MM.1S (cell line): Measurements from ENCODE around the gene EXOC4.

Source experiments
- EZH2phosphoT487 ChIP-seq: fragments of 300-600 bp; sonication (generic); IDR thresholded peaks from 2 replicates; pipeline ENCODE4 v1.6.1; 2018; ENCODE audit warnings: antibody characterized with exemption, low read length
- TF ChIP-seq, protein P1 (sequence below): fragments of 300-600 bp; sonication (generic); IDR thresholded peaks from 2 replicates; pipeline ENCODE4 v1.5.1; 2016; ENCODE audit warnings: antibody characterized with exemption, low read length, mixed read lengths

DNA sequence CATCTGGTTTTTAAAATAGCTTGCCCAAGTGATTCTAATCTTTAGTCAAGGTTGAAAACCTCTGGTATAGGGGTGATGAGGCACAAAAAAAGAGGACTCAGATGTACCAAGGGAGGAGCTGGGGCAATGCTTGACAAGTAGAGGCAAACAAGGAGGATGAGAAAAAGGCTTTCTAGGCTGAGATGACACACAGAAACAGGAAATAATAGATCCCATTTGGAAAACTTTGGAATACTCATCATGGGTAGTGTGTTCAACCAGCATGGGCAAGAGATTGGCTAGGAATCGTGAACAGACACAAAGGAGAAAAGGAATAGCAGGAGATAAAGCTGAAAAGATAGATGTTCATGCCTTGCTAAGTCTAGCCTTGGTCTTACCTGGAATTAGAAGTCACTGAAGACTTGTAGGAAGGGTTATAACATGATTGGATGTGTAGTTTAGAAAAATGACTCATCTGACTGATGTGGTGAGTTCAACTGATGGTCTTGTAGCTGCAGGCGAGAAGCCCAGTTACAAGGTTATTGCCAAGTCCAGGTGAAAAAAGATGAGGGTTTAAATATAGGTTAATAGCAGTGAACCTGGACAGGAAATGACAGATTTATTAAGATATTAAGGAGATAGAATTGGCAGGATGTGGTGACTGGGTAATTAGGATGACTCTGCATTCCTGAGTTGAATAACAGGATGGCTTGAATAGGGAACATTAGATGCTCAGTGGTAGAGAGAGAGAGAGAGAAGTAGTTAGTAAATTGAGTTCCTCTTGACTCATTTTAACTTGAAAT lies 660.2 kb downstream of the EXOC4 start:
- no peak for TF ChIP-seq EZH2phosphoT487
- TF ChIP-seq, protein P1, sequence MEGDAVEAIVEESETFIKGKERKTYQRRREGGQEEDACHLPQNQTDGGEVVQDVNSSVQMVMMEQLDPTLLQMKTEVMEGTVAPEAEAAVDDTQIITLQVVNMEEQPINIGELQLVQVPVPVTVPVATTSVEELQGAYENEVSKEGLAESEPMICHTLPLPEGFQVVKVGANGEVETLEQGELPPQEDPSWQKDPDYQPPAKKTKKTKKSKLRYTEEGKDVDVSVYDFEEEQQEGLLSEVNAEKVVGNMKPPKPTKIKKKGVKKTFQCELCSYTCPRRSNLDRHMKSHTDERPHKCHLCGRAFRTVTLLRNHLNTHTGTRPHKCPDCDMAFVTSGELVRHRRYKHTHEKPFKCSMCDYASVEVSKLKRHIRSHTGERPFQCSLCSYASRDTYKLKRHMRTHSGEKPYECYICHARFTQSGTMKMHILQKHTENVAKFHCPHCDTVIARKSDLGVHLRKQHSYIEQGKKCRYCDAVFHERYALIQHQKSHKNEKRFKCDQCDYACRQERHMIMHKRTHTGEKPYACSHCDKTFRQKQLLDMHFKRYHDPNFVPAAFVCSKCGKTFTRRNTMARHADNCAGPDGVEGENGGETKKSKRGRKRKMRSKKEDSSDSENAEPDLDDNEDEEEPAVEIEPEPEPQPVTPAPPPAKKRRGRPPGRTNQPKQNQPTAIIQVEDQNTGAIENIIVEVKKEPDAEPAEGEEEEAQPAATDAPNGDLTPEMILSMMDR: no peak
